CD1c-positive myeloid dendritic cell (primary cell): ENCODE results near the gene CANX.

Source experiments
- DNase-seq: peaks from one replicate; pipeline ENCODE4 v3.0.0-alpha.2; 2016; ENCODE audit errors: extremely low spot score

Gene CANX

GRCh38 chr5:179774442-179774841 lies 75.7 kb downstream of the CANX start:
- DNase-seq, result no peak

GRCh38 chr5:179776411-179776938 lies 77.7 kb downstream of the CANX start:
- peak; percentile 73 for DNase-seq

GRCh38 chr5:179777456-179777855 lies 78.7 kb downstream of the CANX start:
- no peak for DNase-seq

GRCh38 chr5:179777909-179778308 lies 79.1 kb downstream of the CANX start:
- DNase-seq, result peak; percentile 86

GRCh38 chr5:179778591-179778990 lies 79.8 kb downstream of the CANX start:
- DNase-seq, result no peak

GRCh38 chr5:179779826-179780225 lies 81.1 kb downstream of the CANX start:
- no peak for DNase-seq

- DNase-seq, result peak; percentile 65
Observed at GRCh38 chr5:179780362-179780761, 81.6 kb downstream of the CANX start.
